Activated CD8-positive, alpha-beta memory T cell treated with anti-CD3 and anti-CD28 coated beads for 1 hour (primary cell): ENCODE measurements around the gene AMPD2.

ENCODE experiments used
- DNase-seq, 2 donors: peaks; one replicate each; pipeline ENCODE4 v3.0.0-alpha.2; 2020; ENCODE audit warnings: low read depth in 1 of 2; ENCODE audit errors: extremely low read depth in 1 of 2

AMPD2 gene

DNA sequence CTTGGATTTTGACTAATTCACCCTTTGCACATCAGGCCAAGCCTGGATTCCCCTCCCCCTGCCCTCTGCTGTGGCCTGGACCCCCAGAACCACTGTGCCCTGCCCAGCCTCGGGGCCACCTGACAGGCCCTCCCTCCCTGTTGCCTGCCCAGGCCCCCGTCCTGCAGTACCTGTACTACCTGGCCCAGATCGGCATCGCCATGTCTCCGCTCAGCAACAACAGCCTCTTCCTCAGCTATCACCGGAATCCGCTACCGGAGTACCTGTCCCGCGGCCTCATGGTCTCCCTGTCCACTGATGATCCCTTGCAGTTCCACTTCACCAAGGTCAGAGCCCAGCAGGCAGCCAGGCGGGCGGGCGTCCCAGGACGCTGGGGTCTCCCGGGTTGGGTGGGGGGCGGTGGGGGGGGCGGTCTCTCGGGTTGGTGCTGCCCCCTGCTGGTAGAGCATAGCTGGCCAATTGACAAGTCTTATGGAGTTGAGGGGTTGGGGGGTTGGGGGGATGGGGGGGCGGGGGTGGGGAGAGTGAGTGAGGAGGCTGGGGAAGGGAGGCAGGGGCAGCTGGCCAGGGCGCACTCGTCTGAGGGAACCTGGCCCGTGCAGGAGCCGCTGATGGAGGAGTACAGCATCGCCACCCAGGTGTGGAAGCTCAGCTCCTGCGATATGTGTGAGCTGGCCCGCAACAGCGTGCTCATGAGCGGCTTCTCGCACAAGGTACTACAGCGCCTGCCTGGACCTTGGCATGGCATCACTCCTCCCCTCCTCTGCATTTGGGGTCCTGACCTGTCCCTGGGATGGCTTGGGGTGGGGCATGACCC, 10.7 kb downstream of the AMPD2 start:
- peak in 1 of 2 donors; percentile 33 for DNase-seq

DNA sequence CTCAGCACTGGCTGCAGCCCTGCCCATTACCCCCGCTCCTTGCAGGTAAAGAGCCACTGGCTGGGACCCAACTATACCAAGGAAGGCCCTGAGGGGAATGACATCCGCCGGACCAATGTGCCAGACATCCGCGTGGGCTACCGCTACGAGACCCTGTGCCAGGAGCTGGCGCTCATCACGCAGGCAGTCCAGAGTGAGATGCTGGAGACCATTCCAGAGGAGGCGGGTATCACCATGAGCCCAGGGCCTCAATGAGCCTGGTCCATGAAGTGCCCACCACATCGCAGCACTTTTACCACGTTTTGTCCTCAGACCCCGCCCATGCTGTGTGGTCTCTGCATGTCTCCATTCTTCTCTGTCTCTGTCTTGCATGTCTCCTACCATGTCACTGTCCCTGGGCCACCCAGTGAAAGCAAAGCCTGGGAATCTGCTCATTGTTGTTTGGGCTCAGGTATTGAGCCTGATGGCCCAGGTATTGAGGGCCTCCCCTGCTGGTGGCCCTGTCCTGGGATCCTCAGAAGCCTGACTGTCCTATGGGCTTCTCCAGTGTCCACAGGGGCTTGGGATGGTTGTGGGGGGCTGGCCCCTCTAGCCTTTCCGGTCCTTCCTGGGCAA, 11.4 kb downstream of the AMPD2 start:
- no peak for DNase-seq

DNA sequence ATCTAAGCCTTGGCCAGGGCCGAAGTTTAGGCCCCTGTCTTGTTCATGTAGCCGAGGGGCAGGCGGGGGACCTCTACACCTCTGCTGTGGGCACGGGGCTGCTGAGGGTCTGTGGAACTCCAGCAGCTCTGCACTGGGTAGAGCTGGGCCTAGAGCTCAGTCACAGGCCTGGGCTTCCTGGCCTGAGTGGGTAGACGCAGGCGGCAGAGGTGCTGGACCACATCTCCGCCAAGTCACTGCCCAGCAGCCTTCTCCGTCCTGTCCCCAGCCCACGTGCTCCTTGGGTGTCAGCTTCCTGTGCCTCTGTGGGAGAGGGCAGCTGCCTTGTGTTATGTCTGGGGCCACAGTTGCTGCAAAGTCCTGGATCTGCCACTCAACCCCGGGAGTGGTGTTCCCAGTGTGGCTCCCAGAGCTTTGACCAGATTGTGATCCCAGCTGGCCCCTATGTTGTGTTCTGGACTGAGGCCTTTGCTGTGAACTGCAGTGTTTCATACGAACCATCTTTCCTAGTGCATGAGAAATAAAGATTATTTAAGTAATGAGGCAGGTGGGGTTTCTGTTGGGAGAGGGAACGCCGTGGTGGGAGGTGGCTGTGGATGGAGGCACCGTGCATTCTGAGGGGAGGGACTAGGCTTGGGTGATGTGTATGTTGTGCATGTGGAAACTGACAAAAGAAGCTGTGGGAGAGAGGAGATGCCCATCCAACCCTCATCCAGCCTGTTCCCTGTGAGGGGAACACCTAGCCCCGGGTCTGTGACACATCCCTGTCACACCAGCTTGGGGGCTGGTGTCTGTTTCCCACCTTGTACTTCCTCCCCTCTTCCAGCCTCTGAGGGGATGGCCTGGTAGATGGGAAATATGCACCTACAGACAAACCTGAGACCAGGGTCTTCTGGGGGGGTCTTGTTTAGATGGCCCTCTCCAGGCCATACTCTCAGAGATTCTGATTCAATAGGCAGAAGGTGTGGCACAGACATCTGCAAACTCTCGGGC, 12.2 kb downstream of the AMPD2 start:
- no peak for DNase-seq

DNA sequence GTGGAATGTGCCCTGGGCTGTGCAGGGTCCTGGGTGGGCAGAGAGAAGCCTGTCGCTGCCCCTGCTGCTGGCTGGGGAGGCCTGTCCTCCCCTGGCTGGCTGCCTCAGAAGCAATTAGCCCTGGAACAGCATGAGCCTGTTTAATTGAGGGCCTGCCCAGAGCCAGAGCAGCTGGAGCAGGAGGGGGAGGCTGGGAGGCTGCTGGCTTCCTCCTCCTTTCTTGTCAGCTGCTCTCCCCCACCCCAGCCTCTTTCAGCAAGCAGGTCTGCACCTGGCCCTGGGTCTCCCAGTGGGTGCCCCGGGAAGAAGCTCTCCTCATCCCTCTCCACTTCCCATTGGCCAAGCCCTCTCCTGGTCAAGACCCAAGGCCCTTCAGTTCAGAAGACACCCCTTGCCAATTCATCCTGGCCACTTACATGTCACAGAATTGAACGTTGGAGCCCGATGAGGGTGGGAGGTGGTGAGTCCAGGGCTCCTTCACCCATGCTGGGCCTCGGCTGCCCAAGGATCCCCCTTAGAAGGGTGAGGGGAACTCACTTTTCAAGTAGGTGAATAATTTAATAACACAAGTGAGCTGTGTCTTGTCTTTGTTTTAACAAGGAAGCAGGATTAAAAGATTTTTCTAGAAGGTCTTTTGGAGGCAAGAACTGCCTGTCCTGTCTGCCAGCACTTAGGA, 13.2 kb downstream of the AMPD2 start:
- DNase-seq, result no peak

DNA sequence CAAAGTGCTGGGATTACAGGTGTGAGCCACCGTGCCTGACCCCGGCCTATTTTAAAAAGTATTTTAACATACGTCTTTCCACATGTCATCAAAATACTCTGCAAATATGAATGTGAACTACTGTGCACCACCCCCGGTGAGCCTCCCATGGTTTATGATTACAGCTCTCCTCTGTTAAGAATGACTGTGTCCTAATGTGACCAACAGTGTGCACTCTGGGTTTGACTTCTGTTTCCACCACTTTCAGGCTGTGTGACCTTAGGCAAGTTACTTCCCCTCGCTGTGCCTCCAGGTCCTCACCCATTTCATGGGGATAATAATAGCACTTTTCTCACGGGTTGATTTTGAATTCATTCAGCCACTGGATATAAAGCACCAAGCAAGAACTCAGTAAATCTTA, 14.7 kb downstream of the AMPD2 start:
- no peak for DNase-seq

DNA sequence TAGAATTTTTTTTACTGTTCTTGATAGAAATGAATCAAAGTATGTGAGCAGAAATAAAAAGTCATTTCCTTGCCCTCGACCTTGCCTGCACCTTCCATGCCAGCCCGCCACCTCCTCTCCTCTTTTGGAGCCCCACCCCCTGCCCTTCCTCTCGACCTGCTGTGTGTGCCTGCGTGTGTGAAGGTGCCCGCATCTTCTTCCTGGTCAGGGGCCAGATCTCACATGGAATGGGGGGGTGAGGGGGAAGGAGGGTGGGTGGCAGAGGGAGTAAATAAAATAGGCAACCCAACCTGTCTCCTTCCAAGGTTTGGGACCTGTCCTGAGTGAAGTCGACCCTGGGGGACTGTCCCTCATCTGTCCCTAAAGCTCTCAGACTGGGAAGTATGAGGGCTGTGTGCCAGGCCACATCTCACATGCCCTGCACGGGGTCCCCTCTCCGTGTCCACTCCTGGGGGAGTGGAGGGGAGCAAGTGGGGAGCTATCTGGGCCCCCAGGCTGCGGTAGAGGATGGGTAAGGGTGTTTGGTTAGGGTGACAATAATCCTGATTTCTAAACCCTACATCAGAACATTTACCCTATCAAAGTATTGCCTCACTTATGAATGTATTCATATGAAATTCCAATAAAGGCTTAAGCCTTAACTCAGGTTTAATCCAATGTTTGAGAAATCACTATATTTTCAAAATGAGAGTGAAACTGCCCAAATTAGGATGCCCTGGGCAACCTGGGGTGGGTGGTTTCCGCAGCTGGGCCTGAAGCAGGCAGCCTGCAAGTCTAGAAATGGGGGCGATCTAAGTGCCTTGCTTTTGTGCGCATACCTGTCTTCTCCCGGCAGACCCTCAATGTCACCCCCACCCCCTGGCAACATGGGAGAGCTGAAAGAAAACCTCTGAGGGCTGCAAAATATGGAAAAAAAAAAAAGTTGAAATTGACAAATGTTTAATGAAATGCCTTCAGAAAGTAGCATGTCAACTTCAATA, 15.4 kb downstream of the AMPD2 start:
- no peak for DNase-seq

DNA sequence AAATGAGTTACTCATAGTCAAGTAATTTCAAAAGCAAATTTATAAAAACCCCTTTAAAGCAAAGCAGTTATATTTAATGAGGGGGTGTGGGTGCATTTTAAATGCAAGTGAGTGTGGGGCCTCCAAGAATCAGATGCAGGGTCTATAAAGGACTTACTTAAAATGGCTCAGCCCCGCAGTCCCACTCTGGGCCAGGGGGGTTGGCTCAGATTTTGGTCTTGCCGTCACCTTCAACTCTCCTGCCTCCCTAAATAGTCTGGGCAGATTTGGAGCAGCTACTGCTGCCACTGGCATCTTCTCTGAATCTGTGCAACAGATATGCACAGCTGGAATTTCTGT, 16.2 kb downstream of the AMPD2 start:
- DNase-seq, result no peak

DNA sequence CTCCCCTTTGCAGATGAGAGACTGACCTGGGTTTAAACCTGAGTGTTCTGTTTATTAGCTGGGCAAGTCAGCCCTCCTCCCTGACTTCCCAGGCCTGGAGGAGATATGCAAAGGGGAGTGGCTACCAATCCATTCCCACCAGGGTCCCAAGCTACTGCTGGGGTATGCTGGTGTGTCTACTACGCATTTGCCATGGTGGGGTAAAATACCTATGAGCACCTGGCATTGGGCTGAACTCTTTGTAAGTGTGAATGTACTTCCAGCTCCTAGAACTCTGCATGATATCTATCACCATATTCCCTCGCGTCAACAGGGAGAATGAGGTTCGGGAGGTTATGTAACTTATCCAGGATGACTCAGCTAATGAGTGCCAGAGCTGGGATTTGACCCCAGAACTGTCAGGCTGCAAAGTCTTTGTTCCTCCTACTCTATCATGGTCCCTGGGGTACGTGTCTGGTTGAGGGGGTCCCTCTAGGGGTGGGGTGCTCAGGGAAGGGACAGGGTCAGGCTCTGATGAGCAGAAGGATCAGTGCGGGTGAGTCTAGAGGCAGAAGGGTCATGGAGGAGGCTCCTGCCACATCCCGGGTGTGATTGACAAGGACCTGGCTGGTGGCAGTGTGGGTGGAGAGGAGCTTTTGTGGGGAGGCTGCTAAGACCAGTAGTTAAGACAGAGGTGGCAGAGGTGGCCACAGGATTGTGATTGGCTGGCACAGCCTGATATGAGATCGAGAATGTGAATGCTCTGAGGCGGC, 16.7 kb downstream of the AMPD2 start:
- no peak for DNase-seq

DNA sequence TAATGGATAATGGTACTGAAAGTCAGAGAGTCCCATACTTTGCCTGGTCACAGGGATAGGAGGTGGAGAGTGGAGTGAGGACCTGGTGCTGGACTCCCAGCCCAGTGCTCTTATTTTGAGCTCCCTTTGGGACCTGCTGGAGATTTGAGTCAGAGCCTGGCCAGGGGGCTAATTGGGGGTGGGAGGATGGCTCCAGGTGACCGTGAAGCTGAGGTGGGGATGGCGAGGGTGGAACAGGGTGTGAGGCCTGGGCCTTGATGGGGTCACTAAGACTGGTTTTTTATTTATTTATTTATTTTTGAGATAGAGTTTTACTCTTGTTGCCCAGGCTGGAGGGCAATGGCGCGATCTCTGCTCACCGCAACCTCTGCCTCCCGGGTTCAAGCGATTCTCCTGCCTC, 17.8 kb downstream of the AMPD2 start:
- DNase-seq, result no peak

DNA sequence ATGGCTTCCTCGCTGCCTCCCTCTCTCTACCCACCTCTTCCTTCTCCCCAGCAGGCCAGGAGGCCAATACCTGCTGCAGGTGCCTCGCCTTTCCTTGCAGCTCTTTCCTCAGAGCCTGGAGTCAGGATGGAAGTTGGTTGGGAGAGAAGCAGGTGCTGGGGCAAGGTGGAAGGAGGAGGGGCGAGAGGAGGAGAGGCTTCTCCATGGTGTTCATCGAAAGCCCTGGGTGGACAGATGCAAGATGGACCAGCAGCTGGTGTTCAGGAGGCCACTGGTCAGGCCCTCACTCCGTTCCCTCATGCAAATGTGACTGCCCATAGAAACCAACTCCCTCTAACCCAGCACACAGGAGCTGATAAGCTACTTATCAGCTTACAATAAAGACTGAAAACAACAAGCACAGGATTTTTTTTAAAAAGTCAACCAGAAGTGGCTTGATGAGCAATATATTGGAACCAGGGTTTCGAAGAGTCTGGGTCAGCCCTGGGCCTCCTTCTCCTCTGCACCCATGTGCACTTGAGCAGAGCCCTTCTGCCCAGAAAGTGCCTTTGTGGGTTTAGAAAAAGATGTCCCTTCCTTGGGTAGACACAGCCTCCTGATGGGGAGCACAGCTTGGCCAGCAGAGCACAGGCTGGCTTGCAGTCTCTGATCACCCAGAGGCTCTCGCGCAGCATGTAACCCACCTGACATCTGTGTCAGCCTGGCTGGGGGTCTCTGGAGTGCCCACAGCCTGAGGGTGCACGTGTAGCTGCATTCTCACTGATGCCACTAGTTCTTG, 19.6 kb downstream of the AMPD2 start:
- DNase-seq, result no peak

DNA sequence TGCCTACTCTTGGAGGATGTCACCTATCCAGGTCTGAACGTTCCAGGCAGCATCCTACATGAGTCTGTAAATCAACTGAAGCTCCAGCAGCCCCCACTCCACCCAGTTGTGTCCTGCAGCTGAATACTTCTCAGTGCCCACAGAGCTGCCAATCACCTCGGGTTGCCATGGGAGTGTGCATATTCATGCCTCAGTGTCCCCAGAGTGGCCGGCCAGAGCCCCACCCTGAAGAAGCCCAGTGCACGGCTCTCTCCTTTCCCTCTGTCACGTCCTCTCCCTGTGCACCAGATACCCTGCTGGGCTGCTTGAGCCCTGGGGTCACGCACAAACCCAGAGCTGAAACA, 20.2 kb downstream of the AMPD2 start:
- DNase-seq, result no peak

DNA sequence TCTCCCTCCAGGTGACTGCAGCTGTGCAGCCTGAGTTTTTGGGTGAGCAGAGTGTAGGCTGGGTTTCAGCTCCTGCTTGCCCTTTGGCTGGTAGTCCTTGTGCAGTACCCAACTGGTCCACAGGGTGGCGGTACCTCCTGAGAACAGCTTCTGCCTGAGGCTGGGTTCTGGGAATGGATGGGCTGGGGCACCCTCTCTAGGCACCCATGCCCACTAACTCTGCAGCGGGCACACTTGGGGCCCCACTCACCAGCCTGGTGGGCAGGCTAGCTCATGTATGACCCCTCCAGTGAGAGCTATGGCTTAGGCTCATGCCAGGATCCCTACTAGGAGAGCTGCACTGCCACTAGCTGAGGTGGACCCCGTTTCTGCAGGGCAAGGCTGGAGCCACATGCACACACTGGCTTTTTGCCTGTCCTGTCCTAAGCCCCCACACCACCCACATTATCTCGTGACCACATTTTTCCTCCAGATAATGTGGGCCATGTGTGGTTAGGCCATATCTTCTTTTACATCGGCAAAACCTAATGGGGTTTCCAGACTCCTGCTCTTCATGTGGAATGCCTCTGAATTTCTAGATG, 20.7 kb downstream of the AMPD2 start:
- peak; percentile 68 to 86 for DNase-seq

DNA sequence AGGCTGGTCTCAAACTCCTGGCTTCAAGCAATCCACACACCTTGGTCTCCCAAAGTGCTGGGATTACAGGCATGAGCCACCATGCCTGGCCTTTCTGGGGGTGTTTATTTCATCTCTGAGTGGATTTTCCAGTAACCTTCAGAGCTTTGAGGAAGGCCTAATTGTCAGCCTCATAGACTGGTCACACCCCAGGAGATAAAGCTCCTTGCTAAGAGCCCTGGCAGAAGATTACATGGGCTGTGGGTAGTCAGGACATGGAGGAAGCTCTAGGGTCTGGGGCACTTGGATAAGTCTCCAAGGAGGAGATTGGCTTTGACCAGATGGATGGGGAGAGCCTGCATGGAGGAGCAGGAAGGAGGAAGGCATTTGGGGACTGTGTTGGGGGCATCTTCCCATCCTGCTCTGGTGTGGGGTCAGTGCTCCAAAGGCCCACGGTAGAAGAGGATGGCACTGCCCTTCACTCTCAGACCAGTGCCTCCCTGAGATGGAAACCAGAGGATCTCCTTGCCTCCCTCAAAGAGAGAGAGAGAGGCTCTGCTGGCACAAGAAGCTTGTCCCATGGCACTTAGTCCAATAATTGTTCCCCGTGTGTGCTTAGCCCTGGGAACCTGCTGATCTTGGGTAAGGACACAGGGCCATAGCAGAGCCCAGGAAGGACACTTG, 21.6 kb downstream of the AMPD2 start:
- no peak for DNase-seq

DNA sequence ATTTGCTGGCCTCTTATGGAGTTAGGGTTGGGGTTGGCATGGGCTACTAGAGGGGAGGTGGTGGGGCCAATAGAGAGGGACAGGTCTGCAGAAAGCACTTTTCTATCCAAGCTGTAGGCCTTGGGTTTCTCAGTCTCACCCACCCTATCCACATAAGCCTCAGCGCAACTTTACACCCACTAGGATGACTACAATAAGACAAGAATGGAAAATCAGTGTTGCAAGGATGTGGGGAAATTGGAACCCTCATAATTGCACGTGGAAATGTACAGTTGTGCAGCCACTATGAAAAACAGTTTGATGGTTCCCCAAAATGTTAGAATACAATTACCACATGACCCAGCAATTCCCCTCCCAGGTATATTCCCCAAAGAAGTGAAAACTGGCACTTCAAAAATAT, 22.2 kb downstream of the AMPD2 start:
- DNase-seq, result no peak

DNA sequence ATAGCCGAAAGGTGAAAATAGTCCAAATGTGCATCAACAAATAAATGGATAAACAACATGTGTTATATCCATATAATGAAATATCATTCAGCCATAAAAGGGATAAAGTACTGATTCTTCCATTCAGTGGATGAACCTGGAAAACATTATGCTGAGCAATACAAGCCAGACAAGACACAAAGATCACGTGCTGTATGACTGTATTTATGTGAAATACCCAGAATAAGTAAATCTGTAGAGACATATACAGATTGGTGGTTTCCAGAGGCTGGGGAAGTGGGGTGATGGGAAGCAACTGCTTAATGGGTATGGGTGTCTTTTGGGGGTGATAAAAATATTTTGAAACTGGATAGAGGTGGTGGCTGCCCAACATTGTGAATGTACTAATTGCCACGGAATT, 23.0 kb downstream of the AMPD2 start:
- no peak for DNase-seq

DNA sequence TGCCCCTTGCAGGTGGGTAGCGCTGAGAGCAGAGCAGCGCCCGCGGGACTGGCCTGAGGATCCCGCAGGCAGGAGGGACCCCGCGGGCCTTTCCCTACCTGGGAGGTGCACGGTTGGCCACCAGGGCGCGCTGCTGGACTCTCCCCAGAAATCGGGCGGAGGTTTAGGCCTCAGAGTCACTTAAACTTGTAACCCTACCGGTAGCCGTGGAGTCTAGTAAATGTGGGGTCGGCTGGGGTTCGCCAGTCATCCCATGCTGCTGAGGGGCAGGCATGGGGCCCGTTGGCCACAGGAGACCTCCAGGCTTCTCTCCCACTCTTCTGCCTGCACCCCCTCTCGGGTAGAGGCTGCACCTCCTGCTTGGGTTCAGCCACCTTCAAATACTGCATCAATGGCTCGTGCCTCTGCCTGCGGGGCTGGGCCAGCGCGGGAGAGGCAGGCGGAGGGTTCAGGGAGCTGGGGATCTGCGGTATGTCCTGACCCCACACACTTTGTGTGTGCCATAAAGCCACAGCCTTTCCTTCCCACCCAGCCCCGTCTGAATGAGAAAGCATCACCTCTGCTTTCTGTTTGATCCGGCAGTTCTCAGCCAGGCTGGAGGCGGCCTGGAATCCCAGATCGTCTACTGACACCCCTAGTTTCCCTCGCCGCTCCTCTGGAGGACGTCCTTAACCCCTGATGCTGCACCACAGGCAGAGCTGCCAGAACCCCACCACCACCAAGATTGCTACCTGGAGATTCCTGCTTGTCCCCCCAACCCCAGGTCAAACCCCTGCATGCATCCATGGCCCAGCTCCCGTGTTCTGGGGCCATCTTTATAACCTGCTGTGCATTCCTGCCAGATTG, 24.0 kb downstream of the AMPD2 start:
- peak; percentile 71 to 82 for DNase-seq

DNA sequence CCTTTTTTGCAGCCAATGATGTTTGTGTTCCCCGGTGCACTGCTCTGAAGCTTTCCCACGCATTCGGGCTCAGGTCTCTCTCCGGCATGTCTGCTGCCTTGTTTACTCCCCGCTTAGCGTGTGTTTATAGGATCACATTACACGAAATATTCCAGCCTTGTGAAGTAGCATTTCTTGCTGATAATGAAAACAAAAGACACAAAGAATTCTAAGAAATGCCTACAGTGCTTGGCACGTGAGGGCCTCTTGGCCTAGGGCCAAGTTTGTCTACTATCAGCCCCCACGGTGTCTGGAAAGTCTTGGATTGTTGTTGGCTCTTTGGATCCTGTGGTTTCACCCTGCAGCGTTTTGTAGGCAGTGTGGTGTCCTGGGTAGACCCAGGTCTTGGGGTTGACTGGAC, 25.0 kb downstream of the AMPD2 start:
- DNase-seq, result no peak
